ENCODE measurements around the gene KRT78.

KRT78 gene

DNA sequence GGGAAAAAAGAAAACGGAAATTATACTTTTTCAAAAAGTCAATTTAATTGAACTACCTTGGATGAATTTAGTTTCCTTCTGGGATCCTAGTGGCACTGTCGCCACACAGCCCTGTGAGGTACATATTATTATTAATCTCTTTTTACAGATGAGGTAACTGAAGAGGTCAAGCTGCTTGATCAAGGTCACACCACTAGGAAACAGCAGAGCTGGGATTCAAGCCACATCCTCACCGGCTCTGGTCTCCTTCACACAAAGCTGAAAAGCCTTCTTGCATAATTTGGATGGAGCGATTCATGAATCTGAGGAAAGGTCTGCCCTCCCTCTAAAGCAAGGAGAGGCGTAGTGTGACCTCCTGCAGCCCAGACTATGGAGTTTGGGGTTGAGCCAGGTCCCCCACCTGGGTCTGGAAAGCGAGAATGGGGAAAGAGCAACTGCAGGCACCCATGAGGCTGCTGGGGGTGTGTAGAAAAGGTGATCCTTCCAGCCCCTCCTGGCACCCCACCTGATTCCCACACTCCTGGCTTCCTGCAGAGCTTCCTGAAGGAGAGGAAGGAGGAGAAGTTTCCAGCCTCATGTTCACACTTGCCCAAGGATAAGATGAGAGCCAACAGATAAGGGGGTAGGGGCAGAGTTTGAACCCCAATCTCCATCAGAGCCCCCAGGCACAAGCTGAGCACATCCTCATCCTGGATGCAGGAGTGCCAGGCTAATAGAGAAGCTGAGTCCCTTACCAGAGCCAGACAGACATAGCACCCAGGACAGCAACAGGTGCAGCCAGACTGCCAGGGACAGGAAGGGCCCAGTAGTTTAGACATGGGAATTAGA lies 10.8 kb downstream of the KRT78 start:
- no peak for DNase-seq

DNA sequence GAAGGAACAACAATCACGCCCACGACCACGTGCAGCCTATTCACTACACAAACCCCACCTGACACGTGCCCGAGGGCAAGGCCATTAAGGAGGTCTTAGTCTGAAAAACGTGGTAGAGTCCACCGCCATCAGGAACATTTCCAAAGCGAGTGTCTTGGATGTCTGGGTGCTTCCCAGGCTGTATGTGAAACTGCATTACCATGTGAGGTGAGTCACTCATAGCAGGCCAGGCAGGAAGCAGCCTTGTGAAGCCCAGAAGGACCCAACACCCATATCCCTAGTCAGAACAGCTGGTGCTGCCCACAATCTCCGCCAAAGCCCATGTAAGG lies 11.4 kb downstream of the KRT78 start:
- DNase-seq = peak; percentile 26

DNA sequence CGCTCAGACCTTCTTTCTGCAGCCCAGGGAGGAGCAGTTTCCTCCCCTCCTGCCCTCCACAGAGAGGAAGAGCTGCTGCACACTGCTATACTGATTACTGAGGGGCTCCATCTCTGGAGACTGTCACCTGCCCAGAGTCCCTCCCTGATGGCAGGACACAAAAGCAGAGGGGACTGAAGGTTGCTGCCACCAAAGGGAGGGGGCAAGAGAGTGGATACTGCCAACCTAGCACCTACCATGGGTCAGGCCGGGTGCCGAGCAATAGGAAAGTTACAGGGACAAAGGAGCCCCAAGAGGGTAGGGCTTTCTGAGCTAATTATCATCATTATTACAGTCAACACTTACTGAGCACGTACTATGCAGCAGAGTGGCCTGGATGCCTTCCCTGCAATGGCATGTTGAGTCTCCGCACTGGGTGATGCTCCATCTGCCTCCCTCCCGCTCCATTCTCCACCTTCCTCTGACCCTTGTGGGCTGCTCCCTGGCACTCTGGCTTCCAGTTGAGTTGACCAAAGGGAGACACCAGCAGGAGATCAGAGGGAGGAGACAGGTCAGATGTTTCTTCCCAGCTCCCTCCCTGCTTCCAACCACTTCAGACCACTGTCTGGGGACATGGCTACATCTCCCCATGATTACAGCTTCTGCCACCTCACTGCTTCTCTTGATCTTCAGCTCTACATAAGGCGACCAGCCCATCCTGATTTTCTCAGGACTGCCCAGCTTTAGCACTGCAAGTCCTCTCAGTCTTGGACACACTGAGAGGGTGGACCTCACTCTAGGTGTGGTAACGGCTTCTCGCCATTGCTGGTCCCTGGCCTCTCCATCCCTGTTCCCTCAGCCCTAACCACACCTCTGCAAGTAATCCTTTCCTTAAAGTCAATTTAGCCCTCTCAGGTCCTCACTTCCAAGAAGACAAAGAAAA lies 12.0 kb downstream of the KRT78 start:
- DNase-seq = no peak

DNA sequence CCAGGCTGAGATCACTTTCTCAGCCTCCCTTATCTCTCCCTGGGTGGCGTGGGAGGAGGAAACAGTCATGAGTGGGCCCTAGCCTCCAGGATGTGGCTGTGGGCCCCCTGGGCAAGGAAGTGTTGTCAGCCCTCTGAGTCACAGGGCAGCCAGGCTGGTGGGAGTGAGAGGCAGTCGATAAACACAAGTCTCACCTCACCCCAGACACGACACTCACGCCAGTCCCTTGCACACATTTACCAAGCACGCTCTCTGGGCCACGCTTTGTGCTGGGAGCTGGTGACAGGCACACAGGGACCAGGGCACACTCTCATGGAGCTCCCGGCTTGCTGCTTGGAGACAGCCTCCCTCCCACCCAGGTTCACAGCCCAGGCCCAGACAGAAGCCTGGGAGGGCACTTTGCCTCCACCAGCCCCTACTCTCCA lies 12.7 kb downstream of the KRT78 start:
- peak; percentile 78 for DNase-seq

DNA sequence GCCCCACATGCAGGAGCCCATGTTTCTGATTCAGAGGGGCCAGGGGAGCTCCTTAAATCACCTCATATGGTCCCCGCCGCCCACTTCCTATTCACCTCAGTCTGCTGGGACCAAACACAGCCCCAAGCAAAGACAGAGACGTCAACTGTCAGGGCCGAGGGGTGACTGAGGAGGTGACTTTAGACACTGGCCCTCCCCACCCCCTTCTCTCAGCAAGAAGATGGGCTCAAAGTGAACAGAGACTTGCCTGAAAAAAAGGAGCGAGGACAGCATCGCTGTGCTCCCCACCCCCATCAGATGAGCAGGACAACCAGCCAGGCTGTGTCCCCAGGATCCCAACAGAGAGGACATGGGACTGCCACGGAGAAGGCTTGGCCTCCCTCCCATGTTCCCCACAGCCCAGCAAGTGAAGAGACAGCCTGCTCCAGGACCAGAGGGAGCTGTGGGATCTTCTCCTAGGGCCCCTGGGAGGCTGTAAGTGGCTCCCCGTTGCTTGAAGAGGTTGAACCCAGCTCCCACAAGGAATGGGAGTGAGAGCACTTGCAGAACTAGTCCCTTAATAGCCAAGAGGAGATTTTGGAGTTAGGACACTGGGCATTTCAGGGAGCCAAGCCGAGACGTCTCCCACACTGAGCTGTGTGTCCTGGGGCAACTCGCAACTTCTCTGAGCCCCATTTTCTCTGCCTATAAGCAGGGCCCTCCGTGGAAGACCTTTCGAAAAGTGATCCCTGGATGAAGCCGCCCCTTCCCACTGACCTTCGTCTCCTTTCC lies 13.3 kb downstream of the KRT78 start:
- no peak for DNase-seq

DNA sequence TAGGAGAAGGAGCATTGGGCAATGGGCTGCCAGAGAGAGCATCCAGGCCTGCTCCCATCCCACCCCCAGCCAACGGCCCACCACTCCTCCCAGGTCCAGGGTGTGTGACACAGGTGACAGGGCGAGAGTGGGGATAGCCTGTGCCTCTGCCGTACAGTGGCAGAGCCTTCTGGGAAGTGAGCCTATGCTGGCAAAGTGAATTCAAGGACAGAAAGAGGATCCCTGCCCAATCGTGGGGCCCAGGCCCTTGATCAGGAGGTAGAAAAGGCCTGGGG lies 14.1 kb downstream of the KRT78 start:
- DNase-seq = no peak

DNA sequence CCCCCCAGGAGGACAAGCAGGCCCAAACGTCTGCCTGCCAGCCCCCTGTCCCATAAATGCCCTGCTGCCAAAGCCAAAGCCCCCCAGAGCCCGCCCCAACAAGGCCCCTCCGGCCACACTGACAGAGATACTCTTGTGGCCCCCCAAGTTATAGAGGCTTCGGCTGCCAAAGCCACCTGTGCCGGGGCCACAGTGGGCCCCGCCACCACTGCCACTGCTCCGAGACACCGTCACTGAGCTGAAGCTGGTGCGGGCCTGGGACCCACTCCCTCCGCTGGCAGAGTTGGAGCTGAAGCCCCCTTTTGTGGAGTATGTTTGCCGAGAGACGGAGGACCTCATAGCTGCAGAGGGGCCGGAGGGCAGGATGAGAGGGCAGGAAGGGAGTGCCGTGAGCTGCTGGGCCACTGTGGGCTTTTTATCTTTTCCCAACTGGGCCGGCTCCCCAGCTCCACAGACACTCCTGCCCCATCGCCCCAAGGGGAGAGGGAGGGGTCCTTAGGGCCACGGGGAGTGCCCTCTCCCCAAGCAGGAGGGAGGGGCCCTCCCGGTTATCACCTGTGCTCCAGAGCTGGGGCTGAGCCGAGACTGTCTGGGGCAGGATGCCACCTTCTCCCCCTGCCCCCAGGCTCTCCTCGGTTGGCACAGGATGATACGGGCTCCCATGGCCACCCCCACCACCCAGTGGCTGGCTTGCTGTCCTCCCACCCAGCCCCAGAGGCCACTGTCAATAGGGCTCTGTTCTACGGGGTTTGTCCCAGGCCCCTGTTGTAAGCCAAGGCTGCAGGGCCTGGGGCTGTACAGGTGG lies 14.7 kb downstream of the KRT78 start, which contains the start of gene KRT79:
KRT79 (minus strand) TSS at position 390 of the 805 bp plus-strand sequence; CDS start at position 339, 51 bp downstream.
- no peak for DNase-seq

DNA sequence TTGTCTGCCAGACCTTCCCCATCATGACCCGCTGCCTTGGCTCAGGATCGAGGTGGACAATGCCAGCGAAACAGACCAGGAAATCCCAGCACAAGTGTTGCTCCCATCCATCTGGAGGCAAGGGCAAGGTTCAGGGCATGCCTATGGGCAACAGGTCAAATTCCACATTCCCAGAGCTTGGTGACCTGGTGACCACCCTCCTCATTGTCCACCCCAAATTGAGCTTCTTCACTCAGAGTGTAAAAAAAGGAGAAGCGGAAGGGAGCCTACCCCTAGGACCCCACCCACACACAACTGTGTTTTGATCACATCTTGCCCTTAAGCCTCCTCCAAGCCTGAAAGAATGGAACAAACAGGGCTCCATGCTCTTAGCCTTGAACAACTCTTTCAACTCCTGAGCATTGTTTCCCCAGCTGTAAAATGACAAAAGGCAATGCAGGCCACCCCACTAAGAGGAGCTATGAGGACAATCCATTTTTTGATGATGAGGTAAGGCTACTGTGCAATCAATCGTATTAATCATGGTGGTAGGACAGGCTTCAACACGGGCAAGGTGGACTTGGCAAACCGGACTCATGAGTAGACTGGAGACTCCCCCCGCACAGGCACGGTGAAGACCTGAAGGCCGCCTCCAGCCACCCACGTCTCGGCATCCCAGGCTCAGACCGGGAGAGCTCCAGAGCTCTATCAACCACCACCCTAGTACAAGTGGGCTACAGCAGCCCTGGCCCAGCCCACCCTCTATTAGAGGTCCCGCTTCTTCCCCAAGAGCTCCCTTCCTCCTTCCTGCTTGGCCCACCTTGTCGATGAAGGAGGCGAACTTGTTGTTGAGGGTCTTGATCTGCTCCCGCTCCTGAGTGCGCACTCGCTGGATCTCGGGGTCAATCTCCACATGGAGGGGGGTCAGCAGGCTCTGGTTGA lies 15.5 kb downstream of the KRT78 start:
- no peak for DNase-seq

DNA sequence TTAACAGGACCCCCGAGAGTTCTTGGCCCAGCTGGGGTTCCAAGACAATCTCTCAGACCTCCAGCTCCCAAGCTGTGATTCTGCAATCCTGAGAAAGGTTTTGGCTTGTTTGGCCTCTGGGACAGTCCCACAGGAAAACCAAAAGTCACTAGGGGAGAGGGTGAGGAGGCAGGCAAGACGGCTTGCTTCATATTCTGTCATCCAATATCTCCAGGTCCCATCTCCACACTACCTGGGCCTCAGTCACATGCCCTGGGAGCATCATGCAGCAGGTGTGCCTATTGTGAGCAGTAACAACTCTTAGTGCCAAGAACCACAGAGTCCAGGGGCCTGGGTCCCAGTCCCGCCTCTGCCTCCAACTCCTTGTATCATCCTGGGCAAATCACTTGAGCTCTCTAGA lies 16.3 kb downstream of the KRT78 start:
- DNase-seq = no peak

DNA sequence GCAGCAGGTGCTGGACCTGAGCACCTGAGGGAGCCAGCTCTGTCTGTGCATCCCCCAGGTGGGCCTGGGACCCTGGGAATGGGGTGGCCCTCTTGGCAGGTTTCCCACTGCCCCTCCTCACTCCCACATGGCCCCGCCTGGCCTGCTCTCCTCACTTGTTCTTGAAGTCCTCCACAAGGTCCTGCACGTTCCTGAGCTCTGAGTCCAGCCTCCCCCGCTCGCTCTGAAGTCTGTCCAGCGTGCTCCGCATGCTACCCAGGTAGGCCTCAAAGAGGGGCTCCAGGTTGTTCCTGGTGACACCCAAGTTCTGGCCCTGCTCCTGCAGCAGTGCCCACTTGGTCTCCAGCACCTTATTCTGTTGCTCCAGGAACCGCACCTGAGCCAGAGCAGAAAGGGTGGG lies 17.5 kb downstream of the KRT78 start:
- DNase-seq = no peak

DNA sequence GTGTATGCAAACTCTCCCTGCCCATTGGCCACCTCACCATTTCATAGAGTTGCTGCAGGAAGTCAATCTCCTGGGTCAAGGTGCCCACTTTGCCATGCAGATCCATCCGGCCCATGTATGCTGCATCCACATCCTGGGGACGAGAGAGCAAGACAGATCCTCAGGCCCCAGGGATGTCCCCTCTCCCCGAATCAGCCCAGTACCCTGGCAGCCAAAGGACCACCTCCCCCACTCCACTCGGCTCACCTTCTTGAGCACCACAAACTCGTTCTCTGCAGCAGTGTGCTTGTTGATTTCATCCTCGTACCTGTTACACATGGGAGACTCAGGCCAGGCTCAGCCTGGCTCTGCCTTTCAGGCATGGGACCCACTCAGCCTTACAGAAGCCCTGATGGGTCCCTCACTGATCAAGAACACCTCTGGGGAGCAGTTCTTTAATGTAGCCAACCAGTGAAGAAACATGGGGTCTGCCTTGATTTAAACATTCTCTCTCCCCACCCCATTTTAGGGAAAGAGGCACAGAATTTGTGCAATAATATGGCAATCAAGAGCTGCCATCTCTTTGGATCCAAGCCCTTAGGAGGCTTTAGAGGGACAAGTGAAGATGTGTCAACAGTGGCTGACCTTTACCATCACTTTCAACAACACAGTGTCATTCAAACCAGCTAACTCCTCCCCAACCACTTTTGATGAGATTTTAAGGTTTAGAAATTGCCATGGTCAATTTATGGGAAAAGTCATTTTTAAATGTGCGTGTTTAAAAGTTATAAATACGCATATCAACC lies 18.6 kb downstream of the KRT78 start:
- no peak for DNase-seq

DNA sequence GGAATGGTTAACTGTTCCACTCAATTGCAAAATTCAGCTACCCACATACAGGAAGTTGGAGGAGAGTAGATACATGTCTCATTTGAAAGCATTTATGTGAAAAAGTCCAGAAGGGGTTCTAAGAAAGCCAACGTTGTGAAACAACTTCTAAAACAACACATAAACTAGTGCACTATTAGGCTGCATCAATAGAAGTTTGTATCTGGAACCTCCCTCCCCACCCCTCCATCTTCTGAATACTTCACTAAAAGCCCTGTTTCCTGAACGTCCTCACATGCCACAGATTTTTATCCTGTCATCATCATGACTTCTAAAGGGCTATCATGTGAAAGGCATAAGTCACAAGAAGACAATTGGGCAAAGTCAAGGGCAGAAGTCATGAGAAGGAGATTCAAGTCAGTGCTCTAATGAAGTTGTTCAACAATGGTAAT lies 20.2 kb downstream of the KRT78 start:
- no peak for DNase-seq

DNA sequence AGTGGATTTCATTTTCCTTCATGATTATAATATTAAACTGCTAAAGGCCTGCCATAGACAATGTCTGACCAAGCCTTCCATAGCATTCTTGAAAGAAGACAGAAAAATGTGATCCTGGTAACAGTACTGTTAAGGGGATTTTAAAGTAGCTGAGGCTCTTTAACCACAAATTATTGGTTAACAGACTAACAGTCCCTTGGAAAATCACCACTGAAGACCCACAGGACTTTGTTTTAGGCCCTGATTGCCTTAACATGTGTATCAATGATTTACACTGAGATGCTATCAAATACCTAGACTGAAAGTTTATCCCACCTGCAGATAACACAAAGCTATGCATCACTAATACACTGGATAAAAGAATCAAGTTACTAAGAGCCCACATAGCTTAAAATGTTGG lies 20.6 kb downstream of the KRT78 start:
- DNase-seq = no peak

DNA sequence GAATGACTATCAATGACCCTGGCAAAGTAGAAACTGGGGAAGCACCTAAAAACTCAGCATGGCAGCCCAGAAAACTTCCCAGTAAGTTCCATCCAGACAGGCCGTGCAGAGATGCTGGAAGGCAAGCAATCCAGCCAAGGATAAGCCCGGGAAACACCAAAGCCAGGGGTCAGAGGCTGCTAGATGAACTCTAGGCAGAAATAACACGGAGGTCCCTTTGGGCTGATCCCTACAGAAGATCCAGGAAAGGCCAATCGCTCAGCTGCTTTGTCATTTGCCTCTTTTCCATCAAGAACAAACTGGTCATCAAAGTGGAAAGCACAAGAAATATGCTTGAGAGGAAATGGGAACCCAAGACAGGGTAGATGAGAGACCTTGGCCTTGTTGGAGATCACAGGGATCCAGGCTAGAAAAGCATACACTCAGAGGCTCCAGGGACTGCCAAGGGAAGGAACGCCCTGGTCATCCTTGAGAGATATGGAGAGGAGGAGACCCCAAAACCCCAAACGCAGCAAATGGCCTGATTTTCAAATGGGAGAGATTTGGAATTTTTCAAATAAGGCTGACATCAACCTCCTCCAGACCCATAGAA lies 21.2 kb downstream of the KRT78 start:
- DNase-seq = no peak

DNA sequence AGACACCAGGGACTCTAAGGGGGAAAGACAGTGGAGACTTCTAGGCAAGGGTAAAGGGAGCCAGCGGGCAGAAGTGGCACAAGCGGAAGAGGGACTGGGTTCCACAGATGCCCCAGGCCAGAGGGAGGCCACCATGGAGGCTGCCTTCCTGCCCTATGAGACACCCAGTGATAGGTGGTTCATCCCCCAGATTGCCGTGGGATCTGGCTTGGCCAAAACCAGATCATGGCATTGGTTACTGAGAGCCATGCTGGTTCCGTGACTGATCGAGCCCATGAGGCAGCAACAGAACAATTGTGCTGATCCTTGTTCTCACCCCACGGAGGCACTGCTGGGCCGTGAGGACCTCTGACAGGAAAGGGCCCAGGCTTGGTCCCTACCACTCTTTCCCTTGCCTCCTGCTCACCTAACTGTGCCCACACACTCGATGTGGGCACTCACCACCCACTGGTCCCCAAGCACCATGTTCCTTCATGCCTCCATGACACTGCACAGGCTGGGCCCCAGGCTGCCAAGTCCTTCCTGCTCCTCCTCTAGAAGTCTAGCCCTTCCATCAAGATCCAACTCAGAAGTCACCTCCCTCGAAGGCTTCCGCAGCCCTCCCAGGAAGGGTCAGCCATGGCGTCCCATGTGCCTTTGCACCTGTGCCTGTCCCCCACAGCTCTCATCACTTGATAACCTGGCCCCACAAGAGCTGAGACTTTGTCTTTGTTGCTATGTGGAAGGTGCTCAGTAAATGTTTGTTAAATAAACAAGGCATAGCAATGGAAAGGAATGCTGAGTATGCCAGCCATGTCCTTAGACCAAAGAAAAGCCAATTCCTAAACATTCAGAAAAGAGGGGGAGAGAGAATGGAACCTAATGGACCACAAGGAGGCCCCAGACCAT lies 21.9 kb downstream of the KRT78 start:
- no peak for DNase-seq

DNA sequence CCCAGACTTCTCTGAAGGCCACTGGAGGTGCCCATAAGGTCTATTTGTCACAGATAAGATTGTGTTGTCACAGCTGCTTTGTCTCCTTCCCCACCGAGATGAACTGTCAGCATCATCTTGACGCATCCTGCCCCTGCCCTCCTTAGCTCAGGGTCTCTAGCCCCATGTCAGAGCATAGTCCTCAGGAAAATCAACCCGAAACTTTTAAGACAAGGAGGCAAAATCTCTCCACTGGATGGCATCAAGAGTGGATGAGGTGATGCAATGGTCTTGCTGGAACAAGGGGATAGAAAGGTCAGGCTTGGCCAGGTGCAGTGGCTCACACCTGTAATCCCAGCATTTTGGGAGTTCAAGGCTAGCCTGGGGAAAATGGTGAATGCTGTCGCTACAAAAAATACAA lies 22.8 kb downstream of the KRT78 start:
- no peak for DNase-seq

DNA sequence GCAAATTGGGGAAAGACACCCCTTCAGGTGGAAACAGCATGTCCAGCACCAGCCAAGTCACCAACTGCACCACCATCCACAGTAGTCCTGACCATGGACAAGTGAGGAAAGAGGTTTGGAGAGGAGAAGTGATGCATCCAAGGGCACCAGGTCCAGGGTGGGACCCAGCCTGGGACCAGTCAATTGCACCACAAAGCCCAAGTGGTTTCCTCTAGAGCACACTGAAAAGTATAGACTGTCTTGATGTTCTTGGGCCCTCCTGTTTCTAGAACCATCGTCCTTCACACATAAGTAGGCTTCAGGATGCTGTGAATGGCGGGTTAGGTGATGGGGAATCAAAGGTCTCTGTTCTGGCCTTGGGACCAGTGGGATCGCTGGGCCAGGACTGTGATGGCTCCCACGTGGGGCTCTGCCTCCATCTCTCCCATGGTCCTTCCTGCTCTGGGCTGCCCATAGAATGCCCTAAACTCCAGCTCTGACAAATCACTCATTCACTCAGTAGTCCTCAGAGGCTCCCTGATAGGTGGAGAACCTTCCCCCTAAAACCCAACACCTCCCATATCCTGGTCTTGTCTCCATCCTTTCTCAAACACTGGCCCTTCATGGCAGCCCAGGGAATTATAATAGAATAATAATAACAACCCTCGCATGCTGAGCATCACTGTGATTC lies 23.9 kb downstream of the KRT78 start:
- DNase-seq = no peak

DNA sequence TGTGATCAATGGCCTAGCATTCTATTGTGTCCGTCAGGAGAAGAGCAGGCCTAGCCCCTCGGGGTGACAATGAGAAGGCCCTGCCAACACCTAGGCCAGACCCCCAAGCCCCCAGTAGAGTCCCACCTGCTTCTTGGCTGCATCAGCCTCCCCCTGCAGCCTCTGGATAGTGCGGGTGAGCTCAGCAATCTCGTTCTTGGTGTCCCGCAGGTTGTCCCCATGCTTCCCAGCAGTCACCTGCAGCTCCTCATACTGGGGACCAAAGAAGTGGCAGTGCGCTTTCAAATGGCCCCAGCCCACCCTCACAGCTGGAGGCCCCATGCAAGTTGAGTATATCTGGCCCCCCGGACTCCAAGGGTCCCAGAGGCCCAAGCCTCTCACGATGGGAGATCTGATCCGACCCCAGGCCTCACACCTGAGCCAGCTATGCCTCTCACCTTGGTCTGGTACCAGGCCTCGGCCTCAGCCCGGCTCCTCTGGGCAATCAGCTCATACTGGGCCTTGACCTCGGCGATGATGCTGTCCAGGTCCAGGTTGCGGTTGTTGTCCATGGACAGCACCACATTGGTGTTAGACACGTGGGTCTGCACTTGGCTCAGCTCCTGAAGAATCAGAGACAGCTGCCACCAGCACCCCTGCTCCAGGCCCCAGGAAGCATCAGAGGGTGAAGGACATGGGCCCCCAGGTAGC lies 24.9 kb downstream of the KRT78 start:
- no peak for DNase-seq

All from NK-92 treated with Interleukin-12 subunit alpha and Interleukin-12 subunit beta, amount 100 ng/mL, for 24 hours (cell line).